HG02588 (cell line): ENCODE data around the gene TACC3.

Source experiments
- ATAC-seq: cut with Tn5 transposase; IDR thresholded peaks from one replicate; pipeline ENCODE4 v1.9.1; 2021; ENCODE audit warnings: mild to moderate bottlenecking, moderate library complexity; ENCODE audit not compliant: unreplicated experiment

TACC3 gene

DNA sequence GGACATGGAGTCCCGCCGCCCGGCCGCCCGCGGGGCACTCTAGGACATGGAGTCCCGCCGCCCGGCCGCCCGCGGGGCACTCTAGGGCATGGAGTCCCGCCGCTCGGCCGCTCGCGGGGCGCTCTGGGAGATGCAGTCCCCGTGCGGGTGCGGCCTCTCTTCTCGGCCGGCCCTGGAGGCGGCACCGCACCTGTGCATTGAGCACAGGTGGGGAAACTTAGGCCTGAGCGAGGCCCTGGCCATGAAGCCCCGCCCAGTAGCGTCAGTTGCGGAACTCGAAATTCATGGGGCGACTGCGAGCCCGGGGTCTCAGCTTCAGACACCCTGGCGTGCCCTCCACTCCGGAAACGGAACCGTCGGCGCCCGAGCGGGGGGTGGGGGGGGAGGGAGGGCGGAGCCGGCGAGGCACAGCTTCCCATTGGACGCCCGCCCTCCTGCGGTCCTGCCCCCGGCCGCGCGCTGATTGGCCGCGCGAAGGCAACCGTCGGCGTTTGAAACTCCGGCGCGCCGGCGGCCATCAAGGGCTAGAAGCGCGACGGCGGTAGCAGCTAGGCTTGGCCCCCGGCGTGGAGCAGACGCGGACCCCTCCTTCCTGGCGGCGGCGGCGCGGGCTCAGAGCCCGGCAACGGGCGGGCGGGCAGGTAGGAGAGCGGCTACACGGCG, at the start of gene TACC3, which contains the start of gene TMEM129:
Gene TACC3, plus strand, starts transcription at position 519 of the 663 bp plus-strand sequence. CDS start 1,901 bp downstream, outside the sequence.
Gene TMEM129, minus strand, starts transcription at position 321 of the 663 bp plus-strand sequence. CDS start 486 bp downstream, outside the sequence.
- ATAC-seq, result peak; percentile 68

DNA sequence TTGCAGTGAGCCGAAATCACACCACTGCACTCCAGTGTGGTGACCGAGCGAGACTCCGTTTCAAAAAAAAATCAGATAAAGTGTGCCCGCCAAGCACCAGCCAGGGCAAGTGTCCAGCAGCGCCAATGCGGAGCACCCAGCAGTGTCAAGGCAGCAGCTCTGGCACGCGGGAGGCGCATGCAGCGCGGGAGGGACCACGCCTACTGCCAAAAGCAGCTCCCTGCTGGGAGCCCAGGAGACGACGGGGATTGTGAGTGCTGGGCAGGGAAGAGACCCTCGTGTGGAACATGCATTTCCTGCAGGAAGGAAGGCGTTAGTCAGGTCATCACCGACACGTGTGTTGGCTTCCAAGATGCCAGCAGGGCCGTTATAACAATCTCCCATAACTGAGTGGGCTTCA, 47.6 kb upstream of the TACC3 start:
- no peak for ATAC-seq

DNA sequence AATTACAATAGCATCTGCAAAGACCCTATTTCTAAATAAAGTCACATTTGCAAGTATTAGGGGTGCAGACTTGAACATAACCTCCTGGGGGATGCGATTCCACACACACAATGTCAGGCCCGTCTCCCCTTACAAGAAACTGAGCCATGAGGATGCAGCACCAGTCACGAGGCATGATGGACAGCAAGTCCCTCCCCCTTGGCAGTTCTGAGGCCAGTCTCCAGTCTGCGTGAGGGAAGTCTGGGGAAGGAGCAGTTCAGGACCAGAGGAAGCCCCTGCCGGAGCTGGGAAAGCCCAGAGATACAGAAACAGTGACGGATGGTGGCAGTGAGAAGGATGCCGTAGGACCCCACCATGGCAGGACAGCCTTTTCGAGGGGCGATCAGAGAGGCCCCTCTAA, 46.6 kb upstream of the TACC3 start:
- no peak for ATAC-seq

DNA sequence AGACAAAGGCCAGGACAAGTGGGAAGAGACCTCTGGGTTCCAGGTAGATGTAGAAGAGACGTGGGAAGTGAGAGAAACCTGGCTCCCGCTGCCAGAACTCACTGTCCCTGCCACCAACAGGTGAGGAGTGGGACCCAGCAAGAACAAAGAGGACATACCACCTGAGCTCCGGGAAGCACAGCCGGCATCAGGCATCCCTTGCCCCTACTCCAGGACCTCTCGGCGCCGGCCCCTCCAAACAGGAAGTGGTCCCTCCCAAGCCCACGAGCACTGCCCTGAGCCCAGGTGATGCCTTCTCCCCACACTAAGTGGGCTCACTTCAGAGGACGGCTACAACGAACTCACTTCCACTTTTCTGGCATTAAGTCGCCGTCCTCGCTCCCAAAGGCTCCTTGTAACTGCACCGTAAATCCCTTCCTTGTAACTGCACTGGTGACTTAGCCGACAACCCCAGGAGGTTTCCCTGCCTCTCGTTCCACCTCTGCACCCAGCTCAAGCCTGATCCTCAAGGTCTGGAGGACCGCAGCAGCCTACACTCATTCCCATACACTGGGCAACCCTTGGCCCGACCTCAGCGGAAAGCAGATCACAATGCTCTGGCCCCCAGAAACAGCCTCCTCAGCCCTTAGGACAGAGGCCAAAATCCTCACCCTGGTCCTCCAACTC, 46.1 kb upstream of the TACC3 start:
- ATAC-seq, result no peak

DNA sequence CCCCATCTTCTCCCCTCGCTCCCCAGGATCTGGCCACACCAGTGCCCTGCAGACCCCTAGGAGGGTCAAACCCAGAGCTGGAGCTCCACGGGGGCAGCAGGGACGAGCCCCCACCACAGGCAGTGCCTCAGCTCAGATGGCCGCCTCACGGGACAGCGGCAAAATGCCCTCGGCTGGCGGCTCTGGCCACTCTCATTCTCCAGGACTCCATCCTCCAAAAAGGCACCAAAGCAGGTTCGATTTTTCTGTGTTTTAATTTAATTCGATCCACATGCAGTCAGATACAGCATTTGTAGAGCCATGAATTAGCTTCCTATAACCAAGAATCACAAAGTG, 45.6 kb upstream of the TACC3 start:
- ATAC-seq, result no peak

DNA sequence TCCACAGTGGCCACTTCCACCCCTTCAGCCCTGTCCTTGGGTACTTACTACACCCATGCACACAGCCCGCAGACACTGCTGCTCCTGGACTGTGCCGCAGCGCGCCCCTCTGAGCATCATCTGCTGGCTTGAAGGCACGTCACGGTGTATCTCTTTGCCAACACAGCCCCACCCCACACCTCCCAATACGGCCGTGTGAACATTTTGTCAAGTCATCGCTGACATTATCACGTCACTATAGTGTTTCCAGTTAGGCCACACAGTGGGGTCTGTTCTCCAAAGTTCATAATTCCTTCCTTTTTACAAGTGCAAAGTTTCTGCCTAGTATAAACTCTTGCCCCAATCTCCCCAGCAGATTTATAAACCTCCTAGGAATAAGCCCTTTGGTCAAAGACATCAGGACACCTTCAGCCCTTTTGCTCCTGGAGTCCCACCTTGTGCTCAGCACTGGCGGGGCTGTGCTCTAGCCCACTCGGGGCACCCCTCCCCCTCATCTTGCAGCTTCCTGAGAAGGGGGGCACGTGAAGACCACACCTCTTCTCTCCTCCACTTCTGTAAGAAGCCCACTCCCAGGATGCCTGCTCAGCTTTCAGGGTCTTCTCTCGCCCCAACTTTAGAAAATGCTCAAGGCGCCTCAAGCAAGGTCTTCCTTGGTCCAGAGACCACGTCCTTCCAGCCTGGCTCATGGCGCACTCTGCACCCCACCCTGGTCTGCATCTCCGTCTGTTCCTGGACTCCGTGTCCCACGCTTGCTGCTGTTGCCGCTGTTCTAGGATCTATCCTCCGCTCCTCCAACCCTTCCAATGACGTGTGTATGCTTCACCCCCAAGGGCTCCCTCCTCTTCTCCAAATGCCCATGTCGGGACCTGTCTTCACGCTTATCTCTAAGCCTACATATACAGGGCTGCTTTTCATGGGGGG, 44.5 kb upstream of the TACC3 start:
- ATAC-seq, result no peak

DNA sequence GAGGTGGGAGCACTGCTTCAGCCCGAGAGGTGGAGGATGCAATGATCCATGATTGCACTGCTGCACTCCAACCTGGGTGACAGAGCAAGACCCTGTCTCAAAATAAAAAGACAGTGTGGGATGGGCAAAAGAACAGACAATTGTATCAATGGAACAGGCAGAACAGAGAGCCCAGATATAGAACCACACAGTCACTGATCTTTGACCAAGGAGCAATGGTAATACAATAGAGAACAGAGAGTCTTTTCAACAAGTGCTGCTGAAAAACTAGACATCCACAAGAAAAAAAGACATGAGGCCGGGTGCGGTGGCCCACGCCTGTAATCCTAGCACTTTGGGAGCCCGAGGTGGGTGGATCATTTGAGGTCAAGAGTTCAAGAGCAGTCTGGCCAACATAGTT, 43.1 kb upstream of the TACC3 start:
- no peak for ATAC-seq

DNA sequence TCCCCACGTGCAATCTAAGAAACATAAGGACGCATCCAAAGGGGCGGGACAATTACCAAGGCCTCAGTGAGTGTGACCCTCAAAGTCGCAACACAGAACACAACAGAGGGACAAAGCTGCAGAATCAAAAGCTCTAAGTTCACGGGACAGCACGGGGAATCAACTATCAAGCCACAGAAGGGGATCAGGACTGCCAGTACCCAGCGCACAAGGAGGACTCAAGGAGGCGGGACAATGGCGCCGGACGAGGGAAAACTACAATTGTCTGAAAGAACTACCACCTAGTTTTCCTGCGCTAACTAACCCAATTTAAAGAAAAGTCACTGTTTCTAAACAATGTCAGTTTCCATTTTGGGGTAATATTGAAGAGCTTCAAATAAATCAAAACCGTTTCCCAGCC, 38.5 kb upstream of the TACC3 start:
- ATAC-seq, result no peak

DNA sequence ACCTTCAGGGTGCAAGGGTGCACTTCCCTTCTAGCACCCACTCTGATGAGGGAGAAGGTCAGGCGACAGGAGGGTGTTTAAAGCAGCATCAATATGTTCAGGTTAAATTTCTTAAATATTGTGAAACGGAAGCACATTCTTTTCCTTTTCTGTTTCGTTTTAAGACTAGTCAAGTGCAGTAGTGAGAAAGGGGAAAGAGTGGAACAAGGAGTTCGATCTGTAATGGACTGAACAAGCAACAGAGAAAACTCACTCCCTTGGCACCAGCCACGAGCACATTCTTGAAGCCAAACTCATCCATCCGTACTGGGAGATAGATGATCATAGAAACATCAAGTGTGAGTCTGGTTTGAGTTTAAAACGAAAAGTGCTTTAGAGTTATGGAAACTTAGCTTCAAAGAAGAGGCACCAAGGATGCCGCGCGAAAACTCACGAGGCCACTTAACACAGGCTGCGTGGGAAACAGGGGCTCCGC, 38.0 kb upstream of the TACC3 start:
- ATAC-seq, result no peak

DNA sequence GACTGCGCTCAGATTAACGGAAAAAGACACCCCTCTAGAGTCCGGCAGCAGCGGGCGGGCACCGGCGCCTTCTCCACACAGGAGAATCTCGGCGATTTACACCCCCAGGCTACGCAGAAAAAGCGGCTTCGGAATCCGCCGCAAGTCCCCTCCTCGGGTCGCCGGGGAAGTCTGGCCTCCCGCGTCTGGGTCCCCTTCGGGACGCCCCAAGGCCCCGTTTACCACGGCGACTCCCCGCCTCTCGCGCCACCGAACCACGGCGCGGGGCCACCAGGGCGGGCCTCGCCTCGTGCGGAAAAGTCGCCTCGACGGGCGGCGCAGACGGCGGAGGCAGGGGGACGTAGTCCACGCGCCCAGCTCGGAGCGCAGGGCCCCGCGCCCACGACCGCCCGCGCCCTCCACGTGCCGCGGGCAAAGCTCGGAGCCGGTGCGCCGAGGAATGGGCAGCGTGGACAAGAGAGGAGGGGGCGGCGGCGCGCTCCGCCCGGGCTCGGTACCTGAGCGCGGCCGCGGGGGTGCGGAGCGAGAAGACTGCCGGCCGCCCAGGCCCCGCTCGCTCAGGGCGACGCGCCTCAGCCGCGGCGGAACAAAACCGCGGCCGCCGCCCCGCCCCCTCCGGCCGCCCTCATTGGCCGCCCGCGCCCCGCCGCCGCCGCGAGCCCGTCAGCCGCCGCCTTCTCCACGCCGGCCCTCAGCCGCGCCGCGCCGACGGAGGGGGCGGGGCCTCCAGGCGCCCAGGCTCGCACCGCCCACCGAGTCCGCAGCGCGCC, 37.4 kb upstream of the TACC3 start, which contains the start of gene FAM53A:
Gene FAM53A, minus strand, starts transcription at position 578 of the 770 bp plus-strand sequence. CDS start 15,572 bp downstream, outside the sequence.
- ATAC-seq, result peak; percentile 81

DNA sequence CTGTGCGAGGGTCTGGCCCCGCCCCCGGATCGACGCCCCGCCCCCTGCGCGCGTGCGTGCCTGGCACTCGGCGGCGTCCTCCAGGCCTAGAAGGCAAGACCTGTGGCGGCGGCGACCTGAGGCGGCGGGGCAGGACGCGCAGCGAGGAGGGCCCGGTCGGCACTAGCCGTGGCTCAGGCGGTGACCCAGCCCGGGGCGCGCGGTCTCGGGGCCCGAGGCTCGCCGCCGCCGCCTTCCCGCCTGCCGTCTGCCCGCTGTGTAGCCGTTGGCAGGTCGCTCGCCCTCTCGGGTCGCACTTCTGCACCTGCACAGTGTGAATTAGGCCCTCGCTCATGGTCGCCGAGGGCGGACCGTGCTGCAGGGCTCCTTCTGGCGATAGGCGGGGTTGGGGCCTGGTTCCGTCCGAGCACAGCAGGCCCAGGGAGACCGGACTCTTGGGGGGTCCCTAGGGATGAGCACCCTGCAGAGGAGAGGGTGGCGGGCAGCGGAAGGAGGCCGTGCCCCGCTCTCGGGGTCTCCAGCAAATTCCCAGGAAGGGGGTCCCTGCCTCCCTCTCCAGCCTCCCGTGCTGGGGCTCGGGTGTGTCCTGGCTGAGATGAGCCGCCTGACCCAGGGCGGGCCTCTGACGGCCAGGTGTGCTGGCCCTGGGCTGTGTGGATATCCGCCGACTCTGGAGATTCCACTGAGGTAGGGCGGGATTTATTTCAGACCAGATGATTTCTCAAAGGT, 36.7 kb upstream of the TACC3 start:
- ATAC-seq, result peak; percentile 2

DNA sequence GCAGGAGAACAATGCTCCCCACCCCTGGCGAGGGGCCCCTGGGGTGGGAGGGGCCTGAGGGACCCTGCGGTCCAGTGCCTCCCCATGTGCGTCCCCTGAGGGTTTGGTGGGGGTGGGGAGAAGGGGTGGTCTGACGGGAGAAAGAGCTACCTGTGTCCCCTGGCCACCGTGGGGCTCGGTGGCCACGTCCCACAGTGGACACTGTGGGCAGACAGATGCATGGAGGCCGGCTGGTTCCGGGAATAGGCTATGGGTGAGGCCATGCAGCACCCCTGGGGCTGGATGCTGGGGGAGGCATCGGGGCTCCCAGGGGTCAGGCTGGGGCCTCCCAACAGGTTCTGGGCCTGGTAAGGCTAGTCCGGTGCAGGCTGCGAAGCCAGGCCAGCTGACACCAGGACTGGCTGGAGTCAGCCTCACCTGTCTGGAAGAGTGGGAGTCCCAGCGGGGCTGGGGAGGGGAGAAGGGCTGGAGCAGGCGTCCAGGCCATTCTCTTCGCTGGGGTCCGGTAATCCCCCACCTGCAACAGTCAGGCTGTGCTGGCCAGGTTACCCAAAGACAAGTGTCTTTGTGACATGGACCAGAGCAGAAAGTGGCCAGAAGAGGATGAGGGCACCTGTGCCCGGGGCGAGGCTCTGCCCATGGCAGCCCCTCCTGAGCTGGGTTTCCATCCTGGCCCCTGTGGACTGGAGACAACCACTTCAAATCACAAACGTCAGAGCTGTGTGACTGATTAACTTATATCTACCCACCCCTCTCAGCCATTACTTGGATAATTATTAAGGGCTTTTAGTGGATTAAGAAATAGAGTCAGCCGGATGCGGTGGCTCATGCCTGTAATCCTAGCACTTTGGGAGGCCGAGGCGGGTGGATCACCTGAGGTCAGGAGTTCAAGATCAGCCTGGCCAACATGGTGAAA, 35.8 kb upstream of the TACC3 start:
- no peak for ATAC-seq

DNA sequence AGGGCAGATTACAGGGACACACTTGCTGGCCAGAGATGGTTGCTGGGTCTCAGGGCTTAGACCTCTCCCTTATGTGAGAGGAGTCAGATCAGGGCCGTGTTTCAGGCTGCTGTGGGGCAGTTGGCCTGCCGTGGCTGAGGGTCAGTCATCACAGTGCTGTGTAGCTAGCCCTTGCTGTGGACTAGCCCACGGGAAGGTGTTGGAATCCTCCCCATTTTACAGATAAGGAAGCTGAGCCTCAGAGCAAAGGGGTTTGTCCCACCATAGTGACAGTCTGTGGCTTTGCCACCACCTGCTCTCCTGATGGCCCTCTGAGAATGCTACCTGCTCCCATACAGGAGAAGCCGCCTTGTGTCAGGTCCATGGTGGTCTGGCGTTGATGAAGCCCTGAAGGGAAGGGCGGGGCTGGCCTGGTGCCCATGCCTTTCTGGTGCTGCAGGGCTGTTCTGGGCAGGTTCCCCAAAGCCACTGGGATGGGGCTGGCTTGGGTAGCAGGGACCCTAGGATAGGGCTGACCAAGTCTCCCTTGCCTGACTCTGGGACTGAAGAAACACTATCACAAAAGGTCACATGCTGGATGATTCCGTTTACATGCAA, 34.8 kb upstream of the TACC3 start:
- ATAC-seq, result no peak

DNA sequence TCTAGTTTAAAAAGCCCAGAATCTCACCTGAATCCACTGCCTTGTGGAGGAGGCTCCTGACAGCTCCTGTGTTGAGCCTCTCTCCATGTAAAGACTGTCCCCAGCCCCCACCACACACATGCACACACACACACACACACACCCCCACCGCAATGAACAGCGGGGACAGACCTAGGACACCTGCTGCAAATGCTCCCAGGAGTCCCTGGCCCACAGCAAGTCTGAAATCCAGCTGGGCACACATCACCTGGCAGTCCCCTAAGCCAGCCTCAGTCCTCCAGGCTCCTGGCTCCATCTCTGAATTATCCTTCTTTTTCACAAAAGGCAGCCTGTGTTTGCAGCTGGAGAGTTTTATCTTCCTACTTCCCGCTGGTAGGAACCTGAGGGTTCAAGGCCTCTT, 30.6 kb upstream of the TACC3 start:
- ATAC-seq, result no peak

DNA sequence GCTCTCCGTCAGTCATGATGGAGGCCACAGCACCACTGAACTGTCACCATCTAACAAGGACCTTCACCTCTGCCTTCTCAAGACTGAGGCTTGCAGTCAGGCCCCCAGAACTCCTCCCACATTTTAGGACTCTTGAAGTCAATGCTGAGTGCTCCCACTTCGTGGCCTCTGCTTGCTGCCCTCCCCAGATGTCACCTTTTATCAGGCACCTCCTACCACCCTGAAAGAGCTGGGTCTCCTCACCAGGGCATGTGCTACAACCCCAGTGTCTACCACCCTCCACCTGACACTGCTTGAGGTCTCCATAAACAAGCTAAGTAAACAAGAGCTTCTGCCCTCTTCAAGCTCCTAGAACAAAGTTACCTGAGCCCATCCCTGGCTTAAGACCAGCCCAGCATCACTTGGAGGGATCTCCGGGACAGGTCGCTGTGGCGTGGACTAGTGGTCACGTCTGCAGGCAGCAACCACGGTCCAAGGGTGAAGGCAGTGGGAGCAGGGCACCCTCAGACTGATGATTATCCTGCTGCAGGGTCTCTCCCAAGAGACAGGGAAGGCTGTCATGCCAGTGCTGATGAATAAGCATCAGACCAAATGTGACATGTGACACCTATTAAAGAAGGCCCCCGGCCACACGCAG, 29.5 kb upstream of the TACC3 start:
- ATAC-seq, result no peak

DNA sequence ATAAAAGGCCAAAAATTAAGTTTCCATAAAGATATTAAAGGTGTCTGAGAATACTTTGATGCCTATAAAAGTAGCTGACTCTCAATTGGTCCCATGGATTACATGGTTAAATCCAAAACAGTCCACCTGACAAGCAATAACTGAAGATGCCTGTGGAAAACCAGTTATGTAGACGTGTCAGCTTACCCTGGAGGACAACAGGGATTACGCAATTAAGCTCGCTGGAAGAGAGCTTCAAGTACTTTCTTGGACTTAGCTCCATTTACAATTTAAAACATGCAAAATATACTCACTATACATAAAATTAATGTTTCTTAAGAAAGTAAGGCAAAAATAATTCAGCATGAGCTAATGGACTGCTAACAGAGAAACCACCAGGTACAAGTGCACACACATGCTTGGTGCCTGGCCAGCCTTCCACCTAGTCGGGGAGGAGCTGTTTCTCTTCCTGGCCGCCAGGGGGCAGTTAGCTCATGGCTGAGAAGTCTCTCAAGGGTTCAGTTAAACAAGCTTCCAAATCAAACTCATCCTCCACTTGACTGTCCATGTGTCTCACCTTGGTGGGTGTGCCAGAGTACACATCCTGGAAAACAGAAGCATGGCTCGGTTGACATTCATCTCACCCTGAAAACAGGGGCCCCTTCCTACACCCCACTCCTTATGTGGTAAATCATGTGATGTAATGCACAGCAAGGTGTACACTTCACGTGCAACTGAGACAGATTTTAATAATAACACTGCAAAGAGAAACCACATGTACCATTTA, 28.0 kb upstream of the TACC3 start:
- ATAC-seq, result peak; percentile 72

DNA sequence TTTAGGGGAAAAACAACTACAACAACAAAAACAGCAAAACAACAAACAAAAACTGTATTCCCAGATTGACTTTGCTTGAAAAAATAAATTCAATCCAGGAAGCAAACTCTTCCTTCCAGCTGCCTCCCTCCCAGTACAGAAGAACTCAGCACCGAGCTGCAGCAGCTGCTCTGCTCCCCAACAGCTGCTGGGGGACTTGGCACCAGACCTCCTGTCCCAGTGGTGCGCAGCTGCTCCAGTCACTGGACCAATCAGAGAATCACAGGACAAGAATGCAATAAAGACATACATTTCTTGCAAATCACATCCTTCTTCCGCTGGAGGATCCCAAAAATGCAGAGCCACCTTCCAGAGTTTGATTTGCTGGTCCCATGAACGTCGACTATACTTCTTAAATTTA, 25.4 kb upstream of the TACC3 start:
- no peak for ATAC-seq
